Stimulated activated CD4-positive, alpha-beta T cell treated with anti-CD3 and anti-CD28 coated beads, Interleukin-1b, Interleukin-23, amount 100 ng/mL, for 4 hours (primary cell): ENCODE data around the gene BTRC.

Experiments
- DNase-seq, 2 donors: peaks; one replicate each; pipeline ENCODE4 v3.0.0-alpha.2; 2020; ENCODE audit warnings: low read depth in 2 of 2

The BTRC gene

GRCh38 chr10:101484175-101484745 lies 130.3 kb downstream of the BTRC start:
- DNase-seq, result no peak

- DNase-seq, result no peak
These were observed 131.2 kb downstream of the BTRC start for GRCh38 chr10:101485207-101485606.

GRCh38 chr10:101485681-101486554 lies 132.0 kb downstream of the BTRC start:
- no peak for DNase-seq

DNA sequence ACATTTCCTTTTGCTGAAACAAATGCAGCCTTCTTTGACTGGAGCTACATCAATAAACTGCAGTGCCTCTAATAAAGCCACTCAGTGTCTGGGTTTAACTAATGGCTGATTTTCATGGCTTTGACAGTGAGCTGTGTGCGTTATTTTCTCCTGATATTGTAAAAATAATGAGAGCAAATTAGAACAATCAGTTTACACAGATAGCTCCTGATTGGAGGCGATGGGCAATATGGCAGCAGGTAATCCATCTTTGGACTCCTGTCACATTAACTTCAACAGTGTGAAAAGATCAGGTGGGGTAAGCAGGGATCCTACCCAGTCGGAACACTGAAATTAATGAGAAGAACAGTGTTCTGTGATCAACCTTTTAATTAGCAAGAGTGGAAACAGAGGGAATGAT lies 133.4 kb downstream of the BTRC start:
- no peak for DNase-seq

DNA sequence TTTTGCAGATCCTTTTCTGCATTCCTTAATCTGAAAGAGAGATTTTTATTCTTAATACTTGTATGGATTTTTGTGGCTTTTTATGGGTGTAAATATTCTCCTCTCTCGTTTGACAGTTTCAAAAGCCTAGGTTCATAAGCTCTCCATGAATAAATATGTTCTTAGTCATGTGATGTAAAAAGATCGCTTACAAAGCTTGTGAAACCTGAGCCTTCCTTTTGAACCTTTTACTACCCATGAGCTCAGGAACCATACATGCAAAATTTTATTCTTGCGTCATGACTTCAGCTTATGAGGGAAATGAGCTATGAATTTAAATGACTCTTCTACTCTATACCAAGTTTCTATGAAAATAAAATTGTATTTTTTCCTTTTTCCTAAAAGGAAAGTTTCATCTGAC lies 135.4 kb downstream of the BTRC start:
- DNase-seq, result no peak

DNA sequence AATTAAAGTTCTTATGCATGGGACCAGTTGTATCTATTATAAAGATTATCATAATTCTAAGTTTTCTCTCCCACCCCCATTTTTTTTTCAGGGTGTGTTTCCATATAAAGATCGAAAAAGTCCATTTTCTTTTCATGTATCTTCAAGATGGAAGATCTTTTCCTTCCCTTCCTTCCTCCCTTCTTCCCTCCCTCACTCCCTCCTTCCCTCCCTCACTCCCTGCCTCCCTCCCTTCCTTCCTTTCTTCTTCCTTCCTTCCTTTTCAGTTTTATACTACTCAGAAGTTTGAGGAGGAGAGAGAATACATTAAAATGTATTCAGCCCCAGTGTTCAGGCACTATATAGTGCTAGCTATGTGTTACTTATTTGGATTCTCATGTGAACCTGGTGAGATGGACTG lies 136.1 kb downstream of the BTRC start:
- DNase-seq, result no peak

DNA sequence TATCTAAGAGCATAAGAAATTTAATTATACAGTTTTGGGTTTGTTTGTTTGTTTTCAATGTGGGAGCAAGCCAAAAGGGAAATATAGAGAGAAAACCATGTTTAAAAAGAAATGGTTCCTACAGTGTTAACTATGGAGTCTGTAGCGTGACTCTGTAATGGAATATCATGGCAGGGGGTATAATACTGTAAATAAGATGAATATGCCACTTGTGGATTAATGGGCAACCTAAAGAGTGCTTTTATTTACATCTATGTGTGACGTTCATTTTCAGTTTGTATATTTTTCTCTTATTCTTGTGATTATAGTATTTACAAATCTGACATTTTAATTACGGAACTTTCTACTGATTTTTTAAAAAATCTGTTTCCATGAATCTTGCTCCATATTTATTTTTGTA lies 138.2 kb downstream of the BTRC start:
- no peak for DNase-seq

- no peak for DNase-seq
These were observed 138.8 kb downstream of the BTRC start for GRCh38 chr10:101492814-101493213.

DNA sequence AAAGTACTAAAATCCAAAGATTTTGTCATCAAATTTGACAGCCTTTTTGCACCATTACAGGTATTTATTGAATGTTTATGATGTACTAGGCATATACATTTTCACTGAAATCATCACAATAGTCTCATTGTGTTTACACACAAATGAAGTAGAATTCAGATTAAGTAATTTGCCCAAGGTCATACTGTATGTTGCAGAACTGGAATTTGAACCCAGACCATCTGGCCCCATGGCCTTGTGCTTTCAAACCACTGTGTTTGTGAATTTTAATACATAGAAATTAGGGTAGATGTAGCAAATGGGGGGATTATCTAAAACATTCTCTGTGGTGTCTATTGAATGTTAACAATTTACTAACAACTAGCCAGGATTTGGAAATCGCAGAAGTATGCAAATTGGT lies 139.3 kb downstream of the BTRC start:
- DNase-seq, result no peak

GRCh38 chr10:101493782-101494281 lies 139.9 kb downstream of the BTRC start:
- DNase-seq, result no peak

- no peak for DNase-seq
These were observed 140.7 kb downstream of the BTRC start for GRCh38 chr10:101494650-101495049.

GRCh38 chr10:101495324-101495925 lies 141.5 kb downstream of the BTRC start:
- DNase-seq, result no peak

GRCh38 chr10:101504438-101504837 lies 150.5 kb downstream of the BTRC start:
- DNase-seq, result no peak

- DNase-seq, result no peak
These were observed 153.1 kb downstream of the BTRC start for GRCh38 chr10:101506829-101507661.

DNA sequence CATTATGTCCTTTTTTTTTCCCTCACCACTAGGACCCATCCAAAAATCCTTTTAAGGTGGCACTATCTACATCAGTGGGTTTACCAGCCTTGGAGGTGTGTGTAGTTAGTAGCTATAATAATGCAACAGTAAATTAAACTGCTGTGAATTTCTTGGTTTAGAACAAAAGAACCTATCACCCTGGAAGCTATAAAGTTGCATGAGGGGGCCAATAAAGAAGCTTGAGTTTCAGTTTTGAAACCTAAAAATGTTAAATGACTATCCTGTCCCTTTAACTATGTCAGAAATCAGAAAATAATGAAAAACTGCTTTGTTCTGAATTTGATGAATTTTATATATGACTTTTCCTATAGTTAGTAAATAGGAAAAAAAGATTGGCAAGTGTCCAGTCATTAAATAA lies 153.9 kb downstream of the BTRC start:
- DNase-seq, result no peak

- no peak for DNase-seq
These were observed 158.0 kb downstream of the BTRC start for GRCh38 chr10:101511938-101512337.

DNA sequence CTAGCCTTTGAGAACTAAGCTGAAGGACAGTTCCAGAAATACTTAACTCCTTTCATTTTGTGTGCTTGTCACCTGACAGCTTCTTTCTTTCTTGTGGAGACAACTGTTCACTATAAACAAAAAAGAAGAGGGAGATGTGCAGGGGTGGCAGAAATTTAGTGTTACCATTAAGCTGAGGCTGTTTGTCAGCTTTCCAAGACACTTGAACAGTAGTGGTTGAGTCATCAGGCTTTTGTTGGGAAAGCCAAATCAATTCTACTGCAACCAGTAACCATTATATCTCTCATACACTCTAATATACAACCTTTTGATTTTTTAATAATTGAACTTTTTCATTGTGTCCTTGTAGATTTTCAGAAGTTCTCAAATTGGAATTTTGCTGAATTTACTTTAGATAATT lies 158.8 kb downstream of the BTRC start:
- no peak for DNase-seq

DNA sequence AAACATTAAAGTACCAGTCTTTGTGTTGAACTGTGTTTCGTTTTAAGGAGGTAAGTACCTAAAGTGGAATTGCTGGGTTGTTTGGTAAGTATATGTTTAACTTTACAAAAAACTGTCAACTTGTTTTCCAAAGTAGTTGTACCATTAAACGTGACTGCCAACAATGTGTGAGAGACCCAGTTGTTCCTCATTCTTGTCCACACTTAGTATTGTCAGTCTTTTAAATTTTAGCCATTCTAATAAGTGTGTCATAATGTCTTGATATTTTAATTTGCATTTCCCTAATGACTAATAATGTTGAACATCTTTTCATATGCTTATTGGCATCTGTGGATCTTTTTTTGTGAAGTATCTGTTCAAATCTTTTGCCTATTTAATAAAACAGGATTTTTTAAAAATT lies 159.8 kb downstream of the BTRC start:
- no peak for DNase-seq

- no peak for DNase-seq
These were observed 171.9 kb downstream of the BTRC start for GRCh38 chr10:101525848-101526247.

GRCh38 chr10:101529207-101529606 lies 175.2 kb downstream of the BTRC start:
- DNase-seq, result no peak

- no peak for DNase-seq
These were observed 176.0 kb downstream of the BTRC start for GRCh38 chr10:101529725-101530553.
